GM21529 (cell line): ENCODE measurements around the gene EHD3.

Experiments
- ATAC-seq: cut with Tn5 transposase; IDR thresholded peaks from one replicate; pipeline ENCODE4 v1.9.1; 2021; ENCODE audit not compliant: unreplicated experiment

EHD3 gene

GRCh38 chr2:31212659-31213600, 21.0 kb upstream of the EHD3 start:
- no peak for ATAC-seq

- ATAC-seq, result no peak
Measured at GRCh38 chr2:31213601-31214443, 20.1 kb upstream of the EHD3 start.

- ATAC-seq, result no peak
Measured at GRCh38 chr2:31214444-31214915, 19.5 kb upstream of the EHD3 start.

- ATAC-seq, result peak; percentile 61
Measured at GRCh38 chr2:31216734-31217133, 17.2 kb upstream of the EHD3 start.

- ATAC-seq, result no peak
Measured at GRCh38 chr2:31217465-31218200, 16.3 kb upstream of the EHD3 start, which contains the start of gene CAPN14. CAPN14 (minus strand) TSS chr2:31217515; CDS start chr2:31205447, 12,068 bp downstream.

GRCh38 chr2:31219131-31219969, 14.6 kb upstream of the EHD3 start:
- peak; percentile 73 for ATAC-seq

GRCh38 chr2:31221544-31221943, 12.4 kb upstream of the EHD3 start:
- no peak for ATAC-seq

- ATAC-seq, result no peak
Measured at GRCh38 chr2:31222071-31222470, 11.9 kb upstream of the EHD3 start.

- ATAC-seq, result no peak
Measured at GRCh38 chr2:31223026-31223425, 10.9 kb upstream of the EHD3 start.

- ATAC-seq, result no peak
Measured at GRCh38 chr2:31223749-31224148, 10.2 kb upstream of the EHD3 start.

- ATAC-seq, result no peak
Measured at GRCh38 chr2:31226266-31226665, 7.7 kb upstream of the EHD3 start.

GRCh38 chr2:31227110-31227509, 6.8 kb upstream of the EHD3 start:
- no peak for ATAC-seq

- ATAC-seq, result no peak
Measured at GRCh38 chr2:31227711-31228125, 6.2 kb upstream of the EHD3 start.

GRCh38 chr2:31228717-31229116, 5.2 kb upstream of the EHD3 start:
- ATAC-seq, result no peak

- ATAC-seq, result no peak
Measured at GRCh38 chr2:31230751-31231150, 3.2 kb upstream of the EHD3 start.

GRCh38 chr2:31231571-31232302, 2.2 kb upstream of the EHD3 start:
- ATAC-seq, result no peak

- no peak for ATAC-seq
Measured at GRCh38 chr2:31232586-31232985, 1.4 kb upstream of the EHD3 start.

- ATAC-seq, result no peak
Measured at GRCh38 chr2:31233231-31233630, 721 bp upstream of the EHD3 start.
